Heart left ventricle (tissue), 16 donors: ENCODE data around the gene DGKZ. TPM values are rescaled to one million over a fixed set of nuclear protein-coding genes. Genes with fewer than 3 reads are reported as not detected.

ENCODE experiments used
- ATAC-seq, 4 donors: fragments of 200-7000 bp; cut with Tn5 transposase; one replicate each; pipeline ENCODE4 v1.9.1; 2020 to 2022; ENCODE audit warnings: moderate library complexity in 4 of 4, mild to moderate bottlenecking in 3 of 4, moderate number of reproducible peaks in 1 of 4
- DNase-seq, 5 donors: peaks; one replicate each; pipeline ENCODE4 v3.0.0-alpha.2; 2020
- H3K27ac ChIP-seq, 12 donors: fragments of 200-600 bp; sonication (generic) in 4 of 12; one replicate each; pipeline versions ENCODE4 v1.5.0 to v1.8.0; 2016 to 2022; ENCODE audit warnings: mild to moderate bottlenecking in 2 of 12
- H3K27me3 ChIP-seq, 9 donors: fragments of 200-600 bp; sonication (generic) in 2 of 9; one replicate each; pipeline versions ENCODE4 v1.5.1 to v1.8.0; 2016 to 2022; ENCODE audit warnings: mild to moderate bottlenecking in 3 of 9
- H3K36me3 ChIP-seq, 9 donors: fragments of 200-600 bp; sonication (generic) in 2 of 9; one replicate each; pipeline versions ENCODE4 v1.5.0 to v1.8.0; 2018 to 2022; ENCODE audit warnings: mild to moderate bottlenecking in 2 of 9
- H3K4me1 ChIP-seq, 12 donors: fragments of 200-600 bp; sonication (generic) in 4 of 12; one replicate each; pipeline versions ENCODE4 v1.5.0 to v1.8.0; 2016 to 2022; ENCODE audit warnings: mild to moderate bottlenecking in 3 of 12
- H3K4me3 ChIP-seq, 12 donors: fragments of 200-600 bp; sonication (generic) in 4 of 12; one replicate each; pipeline versions ENCODE4 v1.5.0 to v1.8.0; 2017 to 2022; ENCODE audit warnings: mild to moderate bottlenecking in 9 of 12, moderate library complexity in 4 of 12
- H3K9me3 ChIP-seq, 12 donors: fragments of 200-600 bp; sonication (generic) in 4 of 12; one replicate each; pipeline versions ENCODE4 v1.5.0 to v1.8.0; 2016 to 2022; ENCODE audit warnings: mild to moderate bottlenecking in 1 of 12
- POLR2A ChIP-seq, 2 donors: fragments of 450-650 bp; IDR thresholded peaks; one replicate each; pipeline ENCODE4 v1.6.1; 2017; ENCODE audit warnings: antibody characterized with exemption in 2 of 2, mild to moderate bottlenecking in 2 of 2, moderate library complexity in 2 of 2
- WGBS, 4 donors: extraction: QIAGEN DNeasy Blood & Tissue Kit in 2 of 4; methylation state at CpG; one replicate each; pipeline versions ENCODE4 v1.1.5 to v1.1.7; 2013 to 2018; 5-methylcytosine and 5-hydroxymethylcytosine counted together
- intact Hi-C, 10 donors: fragments of 100-400 bp; cut with DNase I; formaldehyde crosslinking; loops; one replicate each; pipeline versions ENCODE4 v1.11.1 to v1.14.2; 2022
- polyA plus RNA-seq, 2 donors: library from polyadenylated mRNA; stranded (reverse); fragments of 200-250 nt; gene quantifications; one replicate each; pipeline ENCODE4 v1.2.3, GENCODE V29; 2013
- total RNA-seq, 9 donors: library from RNA; depleted of rRNA in 2 of 9; stranded (reverse); fragments of >200 nt in 2 of 9; fragmentation: NEBNext Ultra II Directional in 3 of 9; extraction: Animal tissue kit (Norgen Biotek cat#: 25700) in 3 of 9; gene quantifications; one replicate each; pipeline versions ENCODE4 v1.1.0 to v1.2.4, GENCODE V29; 2016 to 2023
- TF ChIP-seq, protein P1 (sequence below), 12 donors: fragments of 200-600 bp; sonication (generic) in 4 of 12; IDR thresholded peaks; one replicate each; pipeline versions ENCODE4 v1.5.0 to v1.8.0; 2018 to 2022; ENCODE audit warnings: antibody characterized with exemption in 12 of 12, mild to moderate bottlenecking in 5 of 12
- donor health status: ischemic (EF 13 %, LVEDD 7.1; RV severe dilation, severe dysfunction).
- donor health status: healthy with polysubstance abuse.
- donor health status: DM: no; HTN: yes; CAD: no.
- donor health status: DM: no; HTN: no; CAD: no.
- donor health status: ischemic (EF 25% LVEDD 6.9; RV normal size, moderate dysfunction).
- donor health status: ischemic (EF 25% LVEDD 5.7; RV mildly dilated, moderate dysfunction).
- donor health status: healthy.
- donor health status: DM: yes; HTN: yes; CAD: no.
- donor health status: ischemic (EF 35%, LVEDD 5.7; RV mildly dilated, moderate dysfunction).
- donor health status: nonischemic (EF 11% LVEDD 7.7; RV severe dilation, severe dysfunction).
- donor health status: DM: yes; HTN: yes; CAD: no.
- donor health status: PGD.
- donor health status: ischemic (EF 29% LVEDD 5.4; RV normal size, mild dysfunction).
- donor health status: nonischemic (EF 23%, LVEDD 6.1; RV moderate dilation, normal function).

Gene DGKZ
- total and polyA plus RNA-seq, 11 donors, result 41.7 to 114 (median 59.5) TPM

DNA sequence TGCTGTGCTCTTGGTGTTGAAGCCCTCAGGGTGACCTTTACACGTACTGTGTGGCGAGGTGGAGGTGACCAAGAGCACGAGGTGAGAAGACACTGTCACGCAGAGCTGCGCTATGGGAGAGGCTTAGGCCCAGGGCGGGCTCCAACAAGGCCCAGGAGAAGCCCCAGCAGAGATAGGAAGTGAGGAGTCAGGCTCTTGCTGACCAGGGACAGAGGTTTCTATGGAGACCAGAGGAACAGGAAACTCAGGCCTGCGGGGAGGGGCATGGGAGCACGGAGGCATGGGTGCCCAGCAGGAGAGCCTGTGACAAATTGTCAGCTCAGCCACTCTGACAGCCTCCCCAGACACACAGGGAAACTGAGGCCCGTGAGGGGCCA lies 15.8 kb downstream of the DGKZ start:
- H3K4me1 ChIP-seq, result peaks cover 15 to 74% (median 60%) of the 10 kb centered on the region in 12 donors
- H3K9me3 ChIP-seq, result no peaks in the 10 kb centered on the region
- H3K27me3 ChIP-seq, result no peaks in the 10 kb centered on the region
- H3K4me3 ChIP-seq, result peak overlapping the region in 10 of 12 donors; percentile 34 to 65 (median 56)
- TF ChIP-seq, protein P1, sequence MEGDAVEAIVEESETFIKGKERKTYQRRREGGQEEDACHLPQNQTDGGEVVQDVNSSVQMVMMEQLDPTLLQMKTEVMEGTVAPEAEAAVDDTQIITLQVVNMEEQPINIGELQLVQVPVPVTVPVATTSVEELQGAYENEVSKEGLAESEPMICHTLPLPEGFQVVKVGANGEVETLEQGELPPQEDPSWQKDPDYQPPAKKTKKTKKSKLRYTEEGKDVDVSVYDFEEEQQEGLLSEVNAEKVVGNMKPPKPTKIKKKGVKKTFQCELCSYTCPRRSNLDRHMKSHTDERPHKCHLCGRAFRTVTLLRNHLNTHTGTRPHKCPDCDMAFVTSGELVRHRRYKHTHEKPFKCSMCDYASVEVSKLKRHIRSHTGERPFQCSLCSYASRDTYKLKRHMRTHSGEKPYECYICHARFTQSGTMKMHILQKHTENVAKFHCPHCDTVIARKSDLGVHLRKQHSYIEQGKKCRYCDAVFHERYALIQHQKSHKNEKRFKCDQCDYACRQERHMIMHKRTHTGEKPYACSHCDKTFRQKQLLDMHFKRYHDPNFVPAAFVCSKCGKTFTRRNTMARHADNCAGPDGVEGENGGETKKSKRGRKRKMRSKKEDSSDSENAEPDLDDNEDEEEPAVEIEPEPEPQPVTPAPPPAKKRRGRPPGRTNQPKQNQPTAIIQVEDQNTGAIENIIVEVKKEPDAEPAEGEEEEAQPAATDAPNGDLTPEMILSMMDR (IDR thresholded peaks at IDR 0.05), result no peak
- TF ChIP-seq POLR2A (IDR thresholded peaks at IDR 0.05), result no peak
- H3K27ac ChIP-seq, result peak overlapping the region; percentile 74 to 97 (median 94)
- ATAC-seq, result peak; percentile 44 to 73 (median 64)
- 14 to 36% (median 20%) methylated on average over 6 to 9 of the region's 9 CpGs for WGBS, 4 donors
- DNase-seq, result peak; percentile 75 to 87 (median 81)
- H3K36me3 ChIP-seq, result peaks cover 0 to 35% (median 4%) of the 10 kb centered on the region in 9 donors
- intact Hi-C loops, result no loop called here

DNA sequence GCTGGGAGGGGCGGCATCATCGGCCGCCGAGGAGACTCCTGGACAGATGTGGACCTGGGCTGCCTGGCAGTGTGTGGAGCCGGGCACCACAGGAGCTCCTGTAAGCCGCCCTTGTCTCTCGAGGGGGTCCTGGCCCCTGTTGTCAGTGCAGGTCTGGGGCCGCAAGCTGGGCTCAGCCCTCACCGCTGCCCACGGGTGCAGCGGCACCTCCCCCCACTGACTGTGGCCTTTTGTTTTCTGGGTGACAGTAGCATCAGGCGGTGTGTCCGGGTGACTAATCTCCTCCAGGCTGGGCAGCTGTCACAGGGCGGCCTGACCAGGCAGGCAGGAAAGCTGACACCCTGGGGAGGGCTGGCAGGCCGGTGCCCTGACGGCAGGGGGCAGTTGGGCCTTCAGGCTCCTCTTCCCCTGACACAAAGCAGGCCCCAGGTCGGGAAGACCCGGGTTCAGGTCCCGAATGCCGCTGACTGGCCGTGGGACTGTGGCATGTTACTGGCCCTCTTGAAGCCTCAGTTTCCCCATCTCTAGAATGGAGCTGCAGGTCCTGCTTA lies 16.3 kb downstream of the DGKZ start:
- TF ChIP-seq POLR2A (IDR thresholded peaks at IDR 0.05), result peak in 1 of 2 donors; percentile 44
- TF ChIP-seq, protein P1 (IDR thresholded peaks at IDR 0.05), result peak in 8 of 12 donors; percentile 9 to 51 (median 28)
- Histone ChIP-seq H3K27ac (peak overlapping the region; percentile 74 to 97 (median 94)), H3K4me3 (peak overlapping the region in 7 of 12 donors; percentile 22 to 65 (median 59)), H3K36me3 (peaks cover 0 to 41% (median 9%) of the 10 kb centered on the region in 9 donors), H3K9me3 (no peaks in the 10 kb centered on the region), H3K27me3 (no peaks in the 10 kb centered on the region), H3K4me1 (peaks cover 15 to 74% (median 61%) of the 10 kb centered on the region in 12 donors)
- ATAC-seq (peak; percentile 54 to 73 (median 70)), DNase-seq (peak; percentile 70 to 88 (median 82))
- intact Hi-C loops, result loop anchor here in 2 of 10 donors (2.0 kb wide), 2 partner anchors 13 to 15 kb away; no protein-coding TSS in a partner anchor
- WGBS, 4 donors, result 23 to 50% (median 44%) methylated on average over 8 to 21 of the region's 21 CpGs

DNA sequence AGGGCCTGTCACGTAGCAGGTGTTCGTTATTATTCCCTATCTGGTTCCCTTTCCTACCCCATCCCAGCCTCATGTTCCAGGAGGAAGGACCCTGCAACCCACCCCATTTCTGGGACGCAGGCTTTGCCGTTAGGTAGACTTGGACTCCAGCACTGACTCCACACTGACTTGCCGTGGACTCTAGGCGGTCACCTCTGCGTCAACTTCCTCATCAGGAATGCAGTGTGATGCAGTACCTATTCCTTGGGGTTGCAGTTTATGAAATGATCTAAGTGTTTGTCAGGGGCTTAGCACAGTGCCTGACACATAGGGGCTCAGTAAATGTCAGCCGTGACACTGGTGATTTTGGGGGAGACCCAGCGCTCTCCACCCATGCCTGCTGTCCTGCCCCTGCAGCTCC lies 16.8 kb downstream of the DGKZ start:
- WGBS, 4 donors, result 78 to 87% (median 82%) methylated on average over 5 to 9 of the region's 9 CpGs
- Histone ChIP-seq H3K9me3 (no peaks in the 10 kb centered on the region), H3K27me3 (no peaks in the 10 kb centered on the region), H3K4me3 (peak overlapping the region in 2 of 12 donors; percentile 51 to 62), H3K36me3 (peaks cover 0 to 46% (median 14%) of the 10 kb centered on the region in 9 donors), H3K27ac (peak overlapping the region in 11 of 12 donors; percentile 86 to 97 (median 94)), H3K4me1 (peaks cover 15 to 74% (median 61%) of the 10 kb centered on the region in 12 donors)
- TF ChIP-seq, protein P1 (IDR thresholded peaks at IDR 0.05), result no peak
- no peak for TF ChIP-seq POLR2A (IDR thresholded peaks at IDR 0.05)
- intact Hi-C loops, result loop anchor here in 2 of 10 donors (2.0 kb wide), 2 partner anchors 13 to 15 kb away; no protein-coding TSS in a partner anchor
- ATAC-seq (no peak), DNase-seq (no peak)

DNA sequence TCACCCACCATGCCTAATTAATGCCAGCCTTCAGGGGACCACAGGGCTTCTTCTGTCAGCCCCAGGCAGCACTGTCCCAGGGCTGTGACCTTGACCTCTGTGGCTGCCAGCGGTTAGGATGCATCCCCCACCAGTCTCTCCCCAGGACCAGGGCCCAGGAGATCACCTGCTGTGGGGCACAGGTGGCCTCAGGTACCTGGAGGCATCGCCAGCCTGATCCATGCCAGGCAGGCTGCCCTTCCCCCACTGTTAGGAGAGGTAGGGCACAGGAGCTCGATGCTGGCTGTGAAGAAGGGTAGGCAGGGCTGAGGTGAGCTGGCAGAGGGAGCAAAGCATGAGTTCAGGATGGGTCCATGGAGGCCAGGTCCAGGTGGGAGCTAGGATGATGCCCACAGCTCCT lies 17.5 kb downstream of the DGKZ start:
- Histone ChIP-seq H3K9me3 (no peaks in the 10 kb centered on the region), H3K36me3 (peaks cover 0 to 53% (median 19%) of the 10 kb centered on the region in 9 donors), H3K27me3 (no peaks in the 10 kb centered on the region), H3K4me3 (no peak overlapping the region), H3K4me1 (peaks cover 15 to 76% (median 61%) of the 10 kb centered on the region in 12 donors), H3K27ac (peak overlapping the region in 6 of 12 donors; percentile 13 to 96 (median 90))
- TF ChIP-seq, protein P1 (IDR thresholded peaks at IDR 0.05), result no peak
- no peak for TF ChIP-seq POLR2A (IDR thresholded peaks at IDR 0.05)
- DNase-seq (no peak), ATAC-seq (no peak)
- 73 to 78% (median 75%) methylated on average over 3 of the region's 3 CpGs; no CpG with 5 or more reads in 1 of the 4 donors for WGBS, 4 donors
- intact Hi-C loops, result loop anchor here in 4 of 10 donors (2.0 to 5.0 kb wide), 4 partner anchors 14 to 127 kb away; no protein-coding TSS in a partner anchor
